PC-9 (cell line): Measurements from ENCODE around the gene AFAP1L1.

ENCODE experiments used
- EZH2 ChIP-seq: fragments of 200-600 bp; sonication (generic); IDR thresholded peaks from 2 replicates; pipeline ENCODE4 v1.8.0; 2017; ENCODE audit warnings: antibody characterized with exemption, low read depth
- TF ChIP-seq, protein P1 (sequence below): fragments of 200-600 bp; sonication (generic); conservative IDR thresholded peaks from 2 replicates; pipeline ENCODE4 v1.6.1; 2017; ENCODE audit warnings: mixed run types, antibody characterized with exemption, mild to moderate bottlenecking, moderate library complexity

DNA sequence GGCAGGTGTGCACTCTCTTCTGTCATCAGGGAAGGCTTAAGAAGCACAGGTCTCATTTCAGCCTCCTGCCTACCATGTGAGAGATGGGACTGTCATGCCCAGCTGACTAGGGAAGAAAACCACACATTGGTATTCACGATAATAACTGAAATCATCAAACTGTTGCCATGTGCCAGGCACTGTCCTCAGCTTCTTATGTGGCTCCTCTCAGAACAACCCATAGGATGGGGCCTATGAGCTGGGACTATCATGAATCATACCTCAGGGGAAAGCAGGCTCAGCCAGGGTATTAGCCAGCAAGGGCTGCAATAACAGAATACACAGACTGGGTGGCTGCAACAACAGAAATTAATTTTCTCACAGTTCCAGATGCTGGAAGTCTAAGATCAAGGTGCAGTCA, 3.3 kb downstream of the AFAP1L1 start:
- TF ChIP-seq, protein P1, sequence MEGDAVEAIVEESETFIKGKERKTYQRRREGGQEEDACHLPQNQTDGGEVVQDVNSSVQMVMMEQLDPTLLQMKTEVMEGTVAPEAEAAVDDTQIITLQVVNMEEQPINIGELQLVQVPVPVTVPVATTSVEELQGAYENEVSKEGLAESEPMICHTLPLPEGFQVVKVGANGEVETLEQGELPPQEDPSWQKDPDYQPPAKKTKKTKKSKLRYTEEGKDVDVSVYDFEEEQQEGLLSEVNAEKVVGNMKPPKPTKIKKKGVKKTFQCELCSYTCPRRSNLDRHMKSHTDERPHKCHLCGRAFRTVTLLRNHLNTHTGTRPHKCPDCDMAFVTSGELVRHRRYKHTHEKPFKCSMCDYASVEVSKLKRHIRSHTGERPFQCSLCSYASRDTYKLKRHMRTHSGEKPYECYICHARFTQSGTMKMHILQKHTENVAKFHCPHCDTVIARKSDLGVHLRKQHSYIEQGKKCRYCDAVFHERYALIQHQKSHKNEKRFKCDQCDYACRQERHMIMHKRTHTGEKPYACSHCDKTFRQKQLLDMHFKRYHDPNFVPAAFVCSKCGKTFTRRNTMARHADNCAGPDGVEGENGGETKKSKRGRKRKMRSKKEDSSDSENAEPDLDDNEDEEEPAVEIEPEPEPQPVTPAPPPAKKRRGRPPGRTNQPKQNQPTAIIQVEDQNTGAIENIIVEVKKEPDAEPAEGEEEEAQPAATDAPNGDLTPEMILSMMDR = no peak
- TF ChIP-seq EZH2 = no peak
